Large intestine (tissue), 3 donors: ENCODE results near the gene CRELD1. TPM values are rescaled to one million over a fixed set of nuclear protein-coding genes. Genes with fewer than 3 reads are reported as not detected.
A peak's percentile ranks its signal among the peaks of the same experiment; 100 is the strongest.
"Not testable (repeated sequence)": the region's sequence is repeated elsewhere in the genome, so short reads cannot be mapped to it uniquely, and the experiment has no call there.

Experiments used
- DNase-seq, 2 donors: peaks; one replicate each; pipeline versions ENCODE4 v3.0.0 to v3.0.0-alpha.2; 2013
- H3K27ac ChIP-seq: one replicate; pipeline ENCODE4 v1.5.1; 2013; ENCODE audit warnings: low read length
- H3K27me3 ChIP-seq: 2 replicates; pipeline ENCODE4 v1.6.1; 2013; ENCODE audit warnings: low read length; ENCODE audit not compliant: control insufficient read depth, insufficient read depth
- H3K36me3 ChIP-seq: 2 replicates; pipeline ENCODE4 v1.6.1; 2013; ENCODE audit warnings: low read length; ENCODE audit not compliant: control insufficient read depth, insufficient read depth
- H3K4me1 ChIP-seq: one replicate; pipeline ENCODE4 v1.6.1; 2013; ENCODE audit warnings: low read length; ENCODE audit not compliant: control insufficient read depth, insufficient read depth
- H3K4me3 ChIP-seq: one replicate; pipeline ENCODE4 v1.5.1; 2013; ENCODE audit warnings: low read length
- H3K9me3 ChIP-seq: one replicate; pipeline ENCODE4 v1.6.1; 2013; ENCODE audit warnings: mild to moderate bottlenecking, low read depth, low read length, moderate library complexity; ENCODE audit not compliant: control insufficient read depth
- WGBS: methylation state at CpG from one replicate; pipeline ENCODE4 v1.1.5; 2013; ENCODE audit warnings: low lambda C conversion rate; ENCODE audit not compliant: insufficient coverage; 5-methylcytosine and 5-hydroxymethylcytosine counted together
- polyA plus RNA-seq: library from polyadenylated mRNA; unstranded; fragments of 120-200 nt; gene quantifications from one replicate; pipeline ENCODE4 v1.2.1, GENCODE V29; 2013

CRELD1 gene
- polyA plus RNA-seq, 1 donor = 64.8 TPM

- peaks cover 15% of the 10 kb centered on the region for H3K4me1 ChIP-seq
- no peaks in the 10 kb centered on the region for H3K9me3 ChIP-seq
- peaks cover 30% of the 10 kb centered on the region for H3K36me3 ChIP-seq
- H3K27me3 ChIP-seq = no peaks in the 10 kb centered on the region
- peak overlapping the region; percentile 82 for H3K4me3 ChIP-seq
- peak overlapping the region; percentile 94 for H3K27ac ChIP-seq
- no CpG with 5 or more reads among the region's 11 CpGs for WGBS
- DNase-seq = peak in 1 of 2 donors; percentile 22
Measured at GRCh38 chr3:9934235-9934621, 594 bp downstream of the CRELD1 start.

GRCh38 chr3:9934993-9935392 lies 1.4 kb downstream of the CRELD1 start:
- DNase-seq = no peak
- H3K36me3 ChIP-seq = peaks cover 24% of the 10 kb centered on the region
- H3K4me1 ChIP-seq = peaks cover 15% of the 10 kb centered on the region
- no peaks in the 10 kb centered on the region for H3K9me3 ChIP-seq
- peak overlapping the region; percentile 82 for H3K4me3 ChIP-seq
- no peak overlapping the region for H3K27ac ChIP-seq
- WGBS = 56% methylated on average over 4 of the region's 4 CpGs
- H3K27me3 ChIP-seq = no peaks in the 10 kb centered on the region

DNA sequence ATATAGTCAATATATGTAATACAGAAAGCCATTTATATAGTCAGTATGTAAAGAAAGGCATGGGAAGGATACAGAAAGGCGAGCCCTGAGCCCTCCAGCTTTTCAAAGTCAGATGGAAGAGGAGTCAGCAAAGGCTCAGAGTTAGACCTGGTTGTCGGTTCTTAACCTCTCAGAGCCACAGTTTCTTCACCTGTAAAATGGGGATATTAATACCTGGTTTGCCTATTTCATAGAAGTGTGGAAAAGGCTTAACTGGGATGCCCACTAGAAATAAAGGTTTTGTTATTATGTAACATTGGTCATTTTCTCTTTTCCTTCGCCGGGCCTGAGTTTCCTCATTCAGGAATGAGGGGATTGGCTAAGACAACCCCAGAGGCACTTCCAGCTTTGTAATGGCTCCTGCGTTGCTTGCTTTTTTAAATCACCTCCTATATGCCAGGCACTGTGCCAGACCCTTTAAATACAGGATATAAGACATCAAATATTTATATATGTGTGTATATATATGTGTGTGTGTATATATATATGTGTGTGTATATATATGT lies 2.4 kb downstream of the CRELD1 start:
- peaks cover 15% of the 10 kb centered on the region for H3K4me1 ChIP-seq
- H3K4me3 ChIP-seq = no peak overlapping the region
- DNase-seq = no peak
- H3K27ac ChIP-seq = no peak overlapping the region
- H3K9me3 ChIP-seq = no peaks in the 10 kb centered on the region
- H3K36me3 ChIP-seq = peaks cover 19% of the 10 kb centered on the region
- H3K27me3 ChIP-seq = no peaks in the 10 kb centered on the region
- WGBS = no CpG with 5 or more reads among the region's 5 CpGs

DNA sequence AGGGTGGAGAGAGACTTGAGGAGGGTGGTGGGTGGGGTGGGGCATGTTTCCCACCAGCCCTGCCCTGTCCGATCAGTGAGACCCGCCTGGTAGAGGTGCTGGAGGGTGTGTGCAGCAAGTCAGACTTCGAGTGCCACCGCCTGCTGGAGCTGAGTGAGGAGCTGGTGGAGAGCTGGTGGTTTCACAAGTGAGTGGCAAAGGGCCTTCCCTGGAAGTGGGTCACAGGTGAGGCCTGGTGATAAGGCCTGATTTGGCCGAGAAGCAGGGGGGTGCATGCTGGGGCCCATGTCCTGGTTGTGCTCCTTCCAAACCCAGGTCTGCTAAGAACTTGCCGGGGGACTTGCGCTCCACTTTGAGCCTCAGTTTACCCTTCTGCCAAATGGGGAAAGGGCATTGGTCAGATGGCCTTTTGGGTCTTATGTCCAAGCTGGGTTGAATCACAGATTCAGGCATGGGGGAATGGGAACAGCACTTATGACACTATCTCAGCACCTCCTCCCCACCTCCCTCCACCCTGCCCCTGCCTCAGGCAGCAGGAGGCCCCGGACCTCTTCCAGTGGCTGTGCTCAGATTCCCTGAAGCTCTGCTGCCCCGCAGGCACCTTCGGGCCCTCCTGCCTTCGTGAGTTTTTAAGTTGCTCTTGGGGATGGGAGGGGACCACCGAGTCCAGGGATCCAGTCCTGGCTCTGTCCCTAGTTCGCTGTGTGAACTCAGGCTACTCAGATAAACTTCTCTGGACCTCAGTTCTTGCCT lies 4.0 kb downstream of the CRELD1 start:
- no peak for DNase-seq
- no CpG with 5 or more reads among the region's 13 CpGs for WGBS

DNA sequence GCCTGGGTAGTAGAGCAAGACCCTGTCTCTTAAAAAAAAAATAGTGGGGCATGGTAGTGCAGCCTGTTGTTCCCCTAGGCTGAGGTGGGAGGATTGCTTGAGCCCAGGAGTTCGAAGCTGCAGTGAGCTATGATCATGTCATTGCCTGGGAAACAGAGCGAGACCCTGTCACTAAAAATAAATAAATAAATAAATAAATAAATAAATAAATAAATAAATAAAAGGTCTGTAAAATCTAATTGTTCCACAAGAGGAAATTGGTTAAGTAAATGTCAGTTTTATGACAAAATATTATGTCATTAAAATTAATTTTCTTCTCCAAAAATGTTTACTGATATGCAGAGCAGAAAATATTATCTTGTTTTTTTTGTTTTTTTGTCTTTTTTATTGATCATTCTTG lies 5.3 kb downstream of the CRELD1 start:
- no peak for DNase-seq
- no peak overlapping the region for H3K27ac ChIP-seq
- H3K27me3 ChIP-seq = no peaks in the 10 kb centered on the region
- no CpG with 5 or more reads among the region's 2 CpGs for WGBS
- H3K4me1 ChIP-seq = peaks cover 15% of the 10 kb centered on the region
- no peak overlapping the region for H3K4me3 ChIP-seq
- H3K36me3 ChIP-seq = peaks cover 32% of the 10 kb centered on the region
- H3K9me3 ChIP-seq = no peaks in the 10 kb centered on the region

More for the DNA sequence above, 4.0 kb downstream of the CRELD1 start:
- Histone ChIP-seq H3K4me1 (peaks cover 15% of the 10 kb centered on the region), H3K9me3 (no peaks in the 10 kb centered on the region), H3K27me3 (no peaks in the 10 kb centered on the region), H3K36me3 (peaks cover 26% of the 10 kb centered on the region), H3K27ac (no peak overlapping the region), H3K4me3 (no peak overlapping the region)

DNA sequence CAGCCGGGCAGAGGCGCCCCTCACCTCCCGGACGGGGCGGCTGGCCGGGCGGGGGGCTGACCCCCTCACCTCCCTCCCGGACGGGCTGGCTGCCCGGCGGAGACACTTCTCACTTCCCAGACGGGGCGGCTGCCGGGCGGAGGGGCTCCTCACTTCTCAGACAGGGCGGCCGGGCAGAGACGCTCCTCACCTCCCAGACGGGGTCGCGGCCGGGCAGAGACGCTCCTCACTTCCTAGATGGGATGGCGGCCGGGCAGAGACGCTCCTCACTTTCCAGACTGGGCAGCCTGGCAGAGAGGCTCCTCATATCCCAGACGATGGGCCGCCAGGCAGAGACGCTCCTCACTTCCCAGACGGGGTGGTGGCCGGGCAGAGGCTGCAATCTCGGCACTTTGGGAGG lies 6.3 kb downstream of the CRELD1 start:
- not testable (repeated sequence) for H3K27ac ChIP-seq, DNase-seq, H3K9me3 ChIP-seq, H3K4me3 ChIP-seq, H3K27me3 ChIP-seq, H3K4me1 ChIP-seq
- H3K36me3 ChIP-seq = peaks cover 39% of the 10 kb centered on the region
- no CpG with 5 or more reads among the region's 32 CpGs for WGBS

- H3K9me3 ChIP-seq = no peaks in the 10 kb centered on the region
- WGBS = no CpG with 5 or more reads among the region's 10 CpGs
- H3K36me3 ChIP-seq = peaks cover 39% of the 10 kb centered on the region
- H3K4me3 ChIP-seq = no peak overlapping the region
- H3K27me3 ChIP-seq = no peaks in the 10 kb centered on the region
- no peak for DNase-seq
- no peaks in the 10 kb centered on the region for H3K4me1 ChIP-seq
- H3K27ac ChIP-seq = no peak overlapping the region
Measured at GRCh38 chr3:9940746-9941145, 7.1 kb downstream of the CRELD1 start.

- DNase-seq = no peak
- Histone ChIP-seq H3K4me3 (no peak overlapping the region), H3K36me3 (peaks cover 37% of the 10 kb centered on the region), H3K27me3 (no peaks in the 10 kb centered on the region), H3K27ac (no peak overlapping the region), H3K4me1 (peaks cover 5% of the 10 kb centered on the region), H3K9me3 (peaks cover under 1% of the 10 kb centered on the region)
- WGBS = no CpG with 5 or more reads among the region's 4 CpGs
Measured at GRCh38 chr3:9942164-9942563, 8.5 kb downstream of the CRELD1 start.

DNA sequence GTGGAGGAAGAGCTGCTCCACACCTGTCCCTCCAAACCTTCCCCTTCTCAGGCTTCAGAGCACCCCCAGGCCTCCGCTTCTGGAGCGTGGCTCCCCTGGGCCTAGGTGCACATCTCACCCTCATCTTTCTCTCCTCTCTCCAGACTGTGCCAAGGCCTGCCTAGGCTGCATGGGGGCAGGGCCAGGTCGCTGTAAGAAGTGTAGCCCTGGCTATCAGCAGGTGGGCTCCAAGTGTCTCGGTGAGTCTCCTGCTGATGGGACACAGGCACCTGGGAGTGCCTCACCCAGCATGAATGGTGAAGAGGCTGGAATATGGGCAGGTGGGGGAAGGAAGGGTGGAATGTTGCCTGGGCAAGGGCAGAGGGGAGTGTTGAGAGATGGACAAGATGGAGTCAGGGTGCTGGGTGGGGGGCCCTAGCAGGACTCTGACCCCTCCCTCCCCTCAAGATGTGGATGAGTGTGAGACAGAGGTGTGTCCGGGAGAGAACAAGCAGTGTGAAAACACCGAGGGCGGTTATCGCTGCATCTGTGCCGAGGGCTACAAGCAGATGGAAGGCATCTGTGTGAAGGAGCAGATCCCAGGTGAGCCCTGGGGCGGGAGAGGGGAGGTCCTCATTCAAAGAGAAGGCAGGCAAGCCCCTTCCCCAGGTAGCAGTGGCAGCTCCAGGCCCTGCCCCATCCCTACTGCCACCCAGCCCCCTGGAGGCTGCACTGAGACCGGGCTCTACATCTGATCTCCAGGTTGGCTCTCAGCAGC lies 9.5 kb downstream of the CRELD1 start:
- H3K27me3 ChIP-seq = no peaks in the 10 kb centered on the region
- H3K4me1 ChIP-seq = peaks cover 5% of the 10 kb centered on the region
- no peak overlapping the region for H3K27ac ChIP-seq
- no CpG with 5 or more reads among the region's 11 CpGs for WGBS
- peaks cover 27% of the 10 kb centered on the region for H3K36me3 ChIP-seq
- H3K9me3 ChIP-seq = peaks cover 6% of the 10 kb centered on the region
- DNase-seq = no peak
- H3K4me3 ChIP-seq = no peak overlapping the region

GRCh38 chr3:9944271-9944670 lies 10.6 kb downstream of the CRELD1 start:
- Histone ChIP-seq H3K27ac (no peak overlapping the region), H3K27me3 (no peaks in the 10 kb centered on the region), H3K36me3 (peaks cover 30% of the 10 kb centered on the region), H3K4me1 (peaks cover 5% of the 10 kb centered on the region), H3K4me3 (no peak overlapping the region), H3K9me3 (peaks cover 6% of the 10 kb centered on the region)
- no CpG with 5 or more reads among the region's 11 CpGs for WGBS
- no peak for DNase-seq
